HG02884 (cell line): Measurements from ENCODE around the gene ATP1B2.

Experiments used
- ATAC-seq: cut with Tn5 transposase; IDR thresholded peaks from one replicate; pipeline ENCODE4 v1.9.1; 2021; ENCODE audit warnings: mild to moderate bottlenecking, moderate library complexity; ENCODE audit not compliant: unreplicated experiment

Gene ATP1B2

GRCh38 chr17:7677388-7678067 lies 26.8 kb downstream of the ATP1B2 start:
- no peak for ATAC-seq

DNA sequence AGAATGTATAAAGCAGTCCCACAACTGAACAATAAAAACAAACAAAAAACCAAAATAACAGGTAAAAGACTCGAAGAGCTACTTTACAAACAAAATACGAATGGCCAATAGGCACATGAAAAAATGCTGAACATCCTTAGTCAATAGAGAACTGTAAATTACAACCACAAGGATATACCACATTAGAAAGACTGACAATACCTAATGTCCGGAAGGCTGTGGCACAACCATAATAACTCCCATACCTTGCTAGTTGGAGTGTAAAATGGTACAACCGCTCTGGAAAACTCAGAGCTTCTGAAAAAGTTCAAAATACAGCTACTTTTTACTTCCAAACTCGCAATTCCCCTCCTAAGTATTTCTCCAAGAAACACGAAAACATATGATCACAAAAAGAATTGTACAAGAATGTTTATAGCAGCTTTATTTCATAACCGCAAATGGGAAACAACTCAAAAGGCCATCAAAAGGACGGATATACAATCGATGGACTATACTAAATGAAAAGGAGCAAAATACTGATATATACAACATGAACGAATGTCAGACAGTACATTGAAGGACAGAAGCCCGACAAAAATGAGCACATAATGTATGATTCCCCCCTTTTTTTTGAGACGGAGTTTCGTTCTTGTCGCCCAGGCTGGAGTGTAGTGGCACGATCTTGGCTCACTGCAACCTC lies 34.3 kb downstream of the ATP1B2 start:
- no peak for ATAC-seq

- peak; percentile 44 for ATAC-seq
Observed at GRCh38 chr17:7685533-7686221, 35.0 kb downstream of the ATP1B2 start.

- ATAC-seq: peak; percentile 31
Observed at GRCh38 chr17:7686222-7687071, 35.7 kb downstream of the ATP1B2 start.

DNA sequence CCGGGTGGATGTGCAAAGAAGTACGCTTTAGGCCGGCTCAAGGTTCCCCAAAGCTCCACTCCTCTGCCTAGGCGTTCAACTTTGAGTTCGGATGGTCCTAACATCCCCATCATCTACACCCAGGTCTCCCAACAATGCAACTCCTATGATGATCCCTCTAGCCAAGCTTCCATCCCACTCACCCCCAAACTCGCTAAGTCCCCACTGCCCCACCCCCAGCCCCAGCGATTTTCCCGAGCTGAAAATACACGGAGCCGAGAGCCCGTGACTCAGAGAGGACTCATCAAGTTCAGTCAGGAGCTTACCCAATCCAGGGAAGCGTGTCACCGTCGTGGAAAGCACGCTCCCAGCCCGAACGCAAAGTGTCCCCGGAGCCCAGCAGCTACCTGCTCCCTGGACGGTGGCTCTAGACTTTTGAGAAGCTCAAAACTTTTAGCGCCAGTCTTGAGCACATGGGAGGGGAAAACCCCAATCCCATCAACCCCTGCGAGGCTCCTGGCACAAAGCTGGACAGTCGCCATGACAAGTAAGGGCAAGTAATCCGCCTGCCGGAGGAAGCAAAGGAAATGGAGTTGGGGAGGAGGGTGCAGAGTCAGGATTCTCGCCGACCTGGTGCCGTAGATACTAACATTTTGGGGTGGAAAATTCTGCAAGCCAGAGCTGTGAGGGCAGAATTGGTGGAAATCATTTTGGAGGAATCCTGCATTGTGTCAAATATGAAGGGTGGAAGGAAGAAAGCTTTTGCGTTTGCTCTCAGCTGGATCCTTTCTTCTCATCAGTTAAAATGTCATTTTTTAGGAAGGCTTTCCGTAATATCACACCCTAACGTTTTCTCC lies 36.6 kb downstream of the ATP1B2 start, which contains the start of gene TP53:
TSS of gene TP53 (minus strand) at position 419 of the 836 bp plus-strand sequence. CDS start 10,896 bp downstream, outside the sequence.
- ATAC-seq: no peak

- ATAC-seq: peak; percentile 56
Observed at GRCh38 chr17:7687908-7688807, 37.4 kb downstream of the ATP1B2 start, which contains the start of gene WRAP53. TSS of gene WRAP53 (plus strand) at chr17:7688477. CDS start at chr17:7688649, 172 bp downstream.

DNA sequence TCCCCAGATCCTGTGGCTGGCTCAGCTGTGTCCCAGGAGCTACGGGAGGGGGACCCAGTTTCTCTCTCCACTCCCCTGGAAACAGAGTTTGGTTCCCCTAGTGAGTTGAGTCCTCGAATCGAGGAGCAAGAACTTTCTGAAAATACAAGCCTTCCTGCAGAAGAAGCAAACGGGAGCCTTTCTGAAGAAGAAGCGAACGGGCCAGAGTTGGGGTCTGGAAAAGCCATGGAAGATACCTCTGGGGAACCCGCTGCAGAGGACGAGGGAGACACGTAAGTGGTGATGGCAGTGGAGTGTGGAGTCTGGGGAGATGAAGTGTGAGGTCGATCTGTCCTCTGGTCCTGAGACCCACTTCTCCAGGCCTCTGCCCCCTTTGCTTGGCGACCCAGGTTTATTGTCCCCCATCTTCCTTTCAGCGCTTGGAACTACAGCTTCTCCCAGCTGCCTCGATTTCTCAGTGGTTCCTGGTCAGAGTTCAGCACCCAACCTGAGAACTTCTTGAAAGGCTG lies 38.1 kb downstream of the ATP1B2 start:
- no peak for ATAC-seq

DNA sequence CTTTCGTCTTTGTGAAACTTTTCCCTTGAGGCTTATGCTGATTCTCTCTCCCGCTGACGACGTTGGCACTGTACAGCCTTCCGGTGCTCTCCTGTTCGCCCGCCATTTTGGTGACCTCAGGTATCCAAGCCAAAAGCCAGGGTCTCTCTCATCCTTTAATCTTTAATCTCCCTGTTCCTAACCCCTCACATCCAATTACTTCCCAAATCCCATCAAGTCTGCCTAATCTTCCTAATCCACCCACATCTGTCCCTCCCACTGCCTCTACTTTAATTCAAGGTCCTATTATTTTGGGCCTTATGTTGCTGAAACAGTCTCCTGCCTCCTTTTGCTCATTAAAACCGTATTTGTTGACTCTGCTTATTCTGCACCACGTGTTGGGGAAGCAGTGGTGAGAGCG lies 44.9 kb downstream of the ATP1B2 start:
- ATAC-seq: no peak

- ATAC-seq: no peak
Observed at GRCh38 chr17:7697828-7698588, 47.3 kb downstream of the ATP1B2 start.

DNA sequence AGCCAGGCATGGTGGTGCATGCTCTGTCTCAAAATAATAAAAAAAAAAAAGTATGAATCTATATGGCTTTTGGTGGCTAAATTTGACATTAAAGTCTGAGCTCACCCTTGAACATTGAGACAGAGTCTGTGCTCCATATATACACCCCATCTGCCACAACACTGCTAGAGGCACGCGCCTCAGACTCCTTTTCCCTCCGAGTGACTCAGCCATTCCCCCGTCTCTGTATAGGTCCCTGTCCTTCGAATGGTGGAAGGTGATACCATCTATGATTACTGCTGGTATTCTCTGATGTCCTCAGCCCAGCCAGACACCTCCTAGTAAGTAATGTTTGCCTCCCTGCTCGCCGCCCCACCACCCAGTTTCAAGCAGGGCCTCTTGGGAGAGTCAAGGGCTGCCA lies 49.8 kb downstream of the ATP1B2 start:
- ATAC-seq: no peak

DNA sequence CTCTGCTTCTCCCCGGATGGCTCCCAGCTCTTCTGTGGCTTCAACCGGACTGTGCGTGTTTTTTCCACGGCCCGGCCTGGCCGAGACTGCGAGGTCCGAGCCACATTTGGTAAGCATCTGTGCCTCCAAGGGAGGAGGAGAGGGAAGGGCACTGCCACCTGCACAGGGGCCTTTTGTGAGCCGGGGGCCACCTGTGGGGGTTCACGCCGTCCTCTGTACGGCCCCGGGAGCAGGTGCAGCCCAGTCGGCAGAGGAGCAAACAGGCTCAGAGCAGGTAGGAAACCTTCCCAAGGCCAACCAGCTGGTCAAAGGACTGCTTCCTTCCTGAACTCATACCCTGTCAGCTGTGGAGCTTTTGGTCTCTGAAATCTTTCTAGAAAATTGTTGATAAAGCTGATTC lies 51.0 kb downstream of the ATP1B2 start:
- ATAC-seq: no peak

GRCh38 chr17:7702776-7703175 lies 52.0 kb downstream of the ATP1B2 start:
- ATAC-seq: no peak

DNA sequence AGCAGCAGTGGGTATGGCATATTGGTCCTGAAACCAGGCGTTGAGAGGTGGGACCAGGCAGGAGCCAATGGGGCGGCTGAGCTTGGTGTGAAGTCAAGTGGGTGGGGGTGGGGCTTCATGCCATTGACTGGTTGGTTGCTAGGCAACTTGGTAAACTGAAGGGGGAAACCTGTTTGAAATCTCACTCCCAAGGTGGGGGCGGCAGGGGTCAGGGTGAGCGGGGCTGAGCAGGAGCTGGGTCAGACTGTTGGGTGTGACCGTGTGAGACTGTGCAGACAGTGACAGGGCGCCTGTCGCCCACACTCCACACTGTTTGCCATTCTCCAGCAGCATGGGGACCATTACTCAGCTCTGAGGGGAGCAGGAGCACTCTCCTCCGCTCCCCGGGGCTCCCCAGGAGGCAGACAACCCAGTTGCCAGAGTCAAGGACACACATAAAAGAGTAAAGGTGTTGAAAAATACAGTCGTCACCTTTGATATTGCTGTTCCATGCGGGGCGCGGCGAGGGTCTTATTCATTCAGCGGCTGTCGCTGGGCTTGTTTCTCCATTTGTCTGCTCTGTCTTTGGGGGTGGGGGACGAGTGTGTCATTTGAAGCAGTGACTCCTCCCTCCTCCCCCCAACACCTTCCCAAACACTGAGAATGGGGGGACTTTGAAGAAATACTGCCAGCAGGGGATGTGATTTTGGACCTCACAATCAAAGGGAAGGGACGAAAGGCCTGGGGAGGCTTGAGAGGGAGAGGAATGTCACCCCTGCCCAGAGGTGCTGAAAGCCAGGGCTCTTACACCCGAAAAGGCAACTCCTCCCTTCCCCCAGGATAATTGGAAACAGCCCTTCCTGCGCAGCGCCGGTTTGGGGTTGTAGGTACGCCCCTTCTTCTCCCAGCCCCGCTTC lies 53.1 kb downstream of the ATP1B2 start:
- ATAC-seq: no peak

DNA sequence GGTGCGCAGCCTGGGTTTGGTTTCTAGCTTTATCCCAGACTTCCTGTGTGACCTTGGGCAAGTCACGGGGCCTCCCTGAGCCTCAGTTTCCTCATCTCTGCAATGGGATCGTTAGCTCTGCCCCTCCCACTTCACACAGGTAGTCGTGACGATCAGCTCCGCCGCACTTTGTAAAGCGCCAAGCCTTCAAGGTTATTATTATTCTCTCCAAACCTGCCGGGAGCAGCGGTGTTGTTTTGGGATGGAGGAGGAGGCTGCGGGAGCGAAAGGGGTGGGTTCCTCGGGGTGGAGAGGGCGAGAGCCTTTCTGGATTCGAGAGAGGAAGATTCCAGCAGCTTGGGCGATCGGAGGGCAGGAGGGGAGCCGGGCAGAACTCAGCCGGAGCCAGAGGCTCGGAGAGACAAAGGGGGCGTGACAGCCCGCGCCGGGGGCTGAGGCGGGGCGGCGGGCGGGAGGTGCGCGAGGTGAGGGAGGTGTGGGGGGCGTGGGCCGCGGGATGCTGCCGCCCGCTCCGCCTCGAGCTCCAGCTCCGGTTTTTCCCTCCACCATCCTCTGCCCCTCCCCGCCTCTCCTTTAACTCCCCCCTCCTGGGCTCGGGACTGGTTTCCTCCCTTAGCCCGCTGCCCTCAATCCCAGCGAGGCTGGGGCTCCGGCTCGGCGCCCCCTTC lies 54.0 kb downstream of the ATP1B2 start, which contains the start of gene EFNB3:
TSS of gene EFNB3 (plus strand) at position 602 of the 668 bp plus-strand sequence. CDS start 397 bp downstream, outside the sequence.
- no peak for ATAC-seq

DNA sequence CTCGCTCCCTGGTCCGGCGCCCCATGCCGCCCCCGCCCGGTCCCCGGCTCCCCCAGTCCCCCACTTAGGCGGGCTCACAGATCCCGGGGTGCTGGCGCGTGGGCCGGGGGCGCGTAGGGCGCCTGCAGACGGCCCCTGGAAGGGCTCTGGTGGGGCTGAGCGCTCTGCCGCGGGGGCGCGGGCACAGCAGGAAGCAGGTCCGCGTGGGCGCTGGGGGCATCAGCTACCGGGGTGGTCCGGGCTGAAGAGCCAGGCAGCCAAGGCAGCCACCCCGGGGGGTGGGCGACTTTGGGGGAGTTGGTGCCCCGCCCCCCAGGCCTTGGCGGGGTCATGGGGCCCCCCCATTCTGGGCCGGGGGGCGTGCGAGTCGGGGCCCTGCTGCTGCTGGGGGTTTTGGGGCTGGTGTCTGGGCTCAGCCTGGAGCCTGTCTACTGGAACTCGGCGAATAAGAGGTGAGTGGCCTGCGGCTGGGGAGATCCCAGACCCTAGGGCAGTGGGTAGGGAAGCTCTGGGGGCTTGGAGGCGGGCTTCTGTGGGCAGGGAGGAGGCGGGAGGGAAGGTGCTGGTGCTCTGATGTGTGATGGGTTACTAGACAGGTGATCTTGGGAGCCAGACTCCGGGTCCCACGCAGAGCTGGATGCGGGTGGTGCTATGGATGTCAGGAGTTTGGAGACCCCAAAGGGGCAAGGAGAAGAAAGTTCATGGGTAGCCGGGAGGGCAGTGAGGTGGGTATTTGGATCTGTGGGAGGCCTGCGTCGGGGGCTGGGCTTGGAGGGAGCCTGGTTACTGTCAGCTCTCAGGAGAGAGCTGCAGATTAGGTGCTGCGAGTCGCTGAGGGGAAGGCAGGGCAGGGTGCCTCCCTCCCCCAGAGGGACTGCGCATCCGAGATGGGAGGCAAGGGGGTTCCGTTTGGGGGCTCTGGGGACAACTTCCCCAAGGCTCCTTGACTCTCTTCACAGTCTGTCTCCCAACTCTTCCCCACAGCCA lies 54.8 kb downstream of the ATP1B2 start:
- no peak for ATAC-seq
